ENCODE results near the gene OR51A2. TPM values are rescaled to one million over a fixed set of nuclear protein-coding genes. Genes with fewer than 3 reads are reported as not detected.

OR51A2 gene
- total RNA-seq, 1 experiment from 2014 or later: not detected

GRCh38 chr11:4936745-4937144 is 18.8 kb downstream of the OR51A2 start:
- Histone ChIP-seq H2BK12ac (ENCODE audit: insufficient read length, low read depth, low read length) (no peak overlapping the region), H3K9me3 (ENCODE audit: control insufficient read depth, low read depth, low read length) (no peaks in the 10 kb centered on the region), H3T11ph (ENCODE audit: low read length) (no peak overlapping the region), H2BK20ac (ENCODE audit: low read depth, low read length, poor library complexity, severe bottlenecking) (no peak overlapping the region), H3K79me2 (ENCODE audit: insufficient read depth, low read length) (no peaks in the 10 kb centered on the region), H2BK15ac (ENCODE audit: low read depth, low read length) (no peak overlapping the region), H4K91ac (ENCODE audit: insufficient read length, low read depth, low read length) (no peak overlapping the region), H3K4me2 (ENCODE audit: insufficient read depth, insufficient read length, low read length) (no peak overlapping the region), H3K23ac (ENCODE audit: insufficient read length, low read depth, low read length) (no peak overlapping the region), H3K18ac (ENCODE audit: insufficient read length, low read depth, low read length) (no peak overlapping the region), H2BK5ac (ENCODE audit: insufficient read length, low read length) (no peak overlapping the region), H2AK5ac (ENCODE audit: insufficient read length, low read length) (no peak overlapping the region), H4K5ac (ENCODE audit: insufficient read length, low read depth, low read length) (no peak overlapping the region), H2BK120ac (ENCODE audit: low read depth, low read length, poor library complexity, severe bottlenecking) (no peak overlapping the region), H3K23me2 (ENCODE audit: insufficient read length, low read depth, low read length, poor library complexity, severe bottlenecking) (no peaks in the 10 kb centered on the region), H3K79me1 (ENCODE audit: insufficient read depth, low read depth, low read length, poor library complexity, severe bottlenecking) (no peaks in the 10 kb centered on the region), H2AFZ (ENCODE audit: low read length) (no peak overlapping the region), H3K4me1 (ENCODE audit: insufficient read depth, low read length) (no peaks in the 10 kb centered on the region), H4K8ac (replicated peaks; ENCODE audit: insufficient read length, low read depth, low read length) (no peak overlapping the region), H3K14ac (ENCODE audit: insufficient read depth, low read length) (no peak overlapping the region), H3K27ac (ENCODE audit: insufficient read length, low read depth, low read length) (no peak overlapping the region), H3K56ac (ENCODE audit: insufficient read length, low read depth, low read length) (no peak overlapping the region), H3K9ac (ENCODE audit: extremely low read depth, insufficient read length, low read length) (no peak overlapping the region), H4K20me1 (ENCODE audit: control insufficient read depth, insufficient read depth, insufficient read length) (no peaks in the 10 kb centered on the region), H3K4ac (ENCODE audit: low read depth, low read length) (no peak overlapping the region), H3K27me3 (ENCODE audit: insufficient read depth, low read length) (no peaks in the 10 kb centered on the region)
- no peaks in the 10 kb centered on the region for H3K36me3 Mint-ChIP-seq (ENCODE audit: insufficient read depth in 1 of 3, low read depth in 3 of 3)
- H3K4me1 Mint-ChIP-seq: no peaks in the 10 kb centered on the region
- DNase-seq: no peak
- no peak overlapping the region for H3K27ac Mint-ChIP-seq
- no peak overlapping the region for H3K4me3 Mint-ChIP-seq
- no peaks in the 10 kb centered on the region for H3K9me3 Mint-ChIP-seq
- H3K27me3 Mint-ChIP-seq (ENCODE audit: low read depth): no peaks in the 10 kb centered on the region; the same call in 1 of the 2 replicates
- no peak for TF ChIP-seq CTCF (conservative IDR thresholded peaks at IDR 0.05)
- WGBS (ENCODE audit: extremely low coverage, insufficient read length, low lambda C conversion rate): no CpG with 5 or more reads among the region's 3 CpGs
